OCI-M2 (cell line): ENCODE measurements around the gene ZNF548.

Experiments used
- DNase-seq: peaks from one replicate; lab custom pipeline; 2025; ENCODE audit not compliant: unreplicated experiment; lab: John Stamatoyannopoulos, UW

The ZNF548 gene

DNA sequence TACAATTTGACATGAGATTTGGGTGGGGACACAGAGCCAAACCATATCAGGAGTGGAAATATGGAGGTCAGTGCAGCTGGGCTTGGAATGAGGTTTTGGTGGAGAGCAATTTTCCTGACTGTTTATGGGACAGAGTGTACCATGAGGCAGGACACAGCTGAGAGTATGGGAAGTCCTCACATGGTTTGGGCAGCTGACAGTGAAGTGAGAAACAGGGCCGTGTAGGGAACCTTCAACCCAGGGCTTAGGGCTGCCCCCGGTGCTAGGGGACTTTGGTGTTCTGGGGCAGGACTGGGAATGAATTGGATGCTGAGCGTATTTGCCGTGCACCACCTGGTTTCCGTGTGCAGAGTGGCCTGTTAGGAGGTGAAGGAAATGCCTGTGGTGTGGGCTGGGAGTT lies 6.1 kb downstream of the ZNF548 start:
- no peak for DNase-seq

DNA sequence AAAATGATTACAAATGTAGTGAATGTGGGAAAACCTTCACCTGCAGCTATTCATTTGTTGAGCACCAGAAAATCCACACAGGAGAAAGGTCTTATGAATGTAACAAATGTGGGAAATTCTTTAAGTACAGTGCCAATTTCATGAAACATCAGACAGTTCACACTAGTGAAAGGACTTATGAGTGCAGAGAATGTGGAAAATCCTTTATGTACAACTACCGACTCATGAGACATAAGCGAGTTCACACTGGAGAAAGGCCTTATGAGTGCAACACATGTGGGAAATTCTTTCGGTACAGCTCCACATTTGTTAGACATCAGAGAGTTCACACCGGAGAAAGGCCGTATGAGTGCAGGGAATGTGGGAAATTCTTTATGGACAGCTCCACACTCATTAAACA lies 9.2 kb downstream of the ZNF548 start:
- no peak for DNase-seq

DNA sequence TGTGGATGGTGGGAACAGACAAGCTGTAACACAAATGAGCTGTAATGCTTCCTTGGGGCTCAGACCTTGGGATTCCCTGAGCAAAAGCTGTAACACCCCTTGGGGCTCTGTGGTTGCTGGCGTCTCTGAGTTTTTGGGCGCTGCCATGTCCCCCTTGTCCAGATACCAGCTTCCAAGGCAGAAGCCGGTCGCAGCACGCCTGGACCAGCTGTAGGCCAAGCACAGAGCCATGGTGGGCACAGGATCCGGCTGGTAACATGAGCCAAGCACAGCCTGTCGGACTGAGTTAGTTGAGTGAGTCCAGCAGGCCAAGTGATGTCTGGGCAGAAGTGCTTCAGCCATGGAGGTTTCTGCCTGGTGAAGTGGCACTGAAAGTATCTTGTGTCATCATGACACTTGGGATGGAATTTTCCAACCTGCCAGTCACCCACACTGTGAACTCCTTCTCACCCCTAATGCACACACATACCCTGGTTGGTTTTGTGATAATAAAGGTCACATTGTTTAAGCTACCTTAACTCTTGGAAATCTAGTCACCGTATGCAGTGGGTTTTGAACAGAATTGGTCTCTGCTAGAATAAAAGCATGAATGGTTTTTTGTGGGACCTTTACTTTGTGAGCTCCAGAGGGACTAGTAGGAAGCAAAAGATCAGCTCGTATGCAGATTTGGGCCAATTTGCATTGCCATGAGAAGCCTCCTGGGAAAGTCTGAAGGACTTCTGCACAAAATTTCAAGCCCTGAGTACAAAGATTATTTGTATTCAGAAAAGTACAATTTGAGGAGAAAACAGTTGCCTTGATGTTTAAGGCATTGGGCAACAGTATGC lies 14.3 kb downstream of the ZNF548 start:
- no peak for DNase-seq

DNA sequence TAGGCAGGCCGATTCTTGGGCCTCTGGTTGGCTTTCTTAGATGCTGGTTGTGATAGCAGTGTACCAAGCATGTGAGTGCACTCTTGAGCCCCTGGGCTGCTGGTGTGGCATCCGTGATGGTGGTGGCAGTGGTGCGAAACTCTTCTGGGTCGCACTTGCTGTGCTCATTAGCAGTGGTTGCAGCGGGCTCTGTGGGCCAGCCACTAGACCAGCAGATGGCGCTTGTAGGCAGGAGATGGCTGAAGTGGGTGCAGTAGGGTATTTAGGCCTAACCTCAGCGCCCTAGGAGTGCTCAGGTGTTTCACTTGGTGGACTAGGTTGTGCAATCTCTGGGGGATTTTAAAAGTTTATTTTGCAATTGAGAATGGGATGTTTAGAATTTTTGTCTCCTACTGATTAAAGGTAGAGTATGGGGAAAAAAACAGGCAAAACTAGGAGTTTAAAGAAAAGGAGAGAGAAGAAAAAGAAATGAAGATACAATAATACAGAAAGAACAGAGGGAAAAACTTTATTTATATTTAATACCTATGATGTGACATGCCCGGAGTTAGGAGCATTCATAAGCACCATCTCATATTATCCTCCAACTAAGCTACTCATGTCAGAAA lies 17.0 kb downstream of the ZNF548 start:
- DNase-seq: no peak

DNA sequence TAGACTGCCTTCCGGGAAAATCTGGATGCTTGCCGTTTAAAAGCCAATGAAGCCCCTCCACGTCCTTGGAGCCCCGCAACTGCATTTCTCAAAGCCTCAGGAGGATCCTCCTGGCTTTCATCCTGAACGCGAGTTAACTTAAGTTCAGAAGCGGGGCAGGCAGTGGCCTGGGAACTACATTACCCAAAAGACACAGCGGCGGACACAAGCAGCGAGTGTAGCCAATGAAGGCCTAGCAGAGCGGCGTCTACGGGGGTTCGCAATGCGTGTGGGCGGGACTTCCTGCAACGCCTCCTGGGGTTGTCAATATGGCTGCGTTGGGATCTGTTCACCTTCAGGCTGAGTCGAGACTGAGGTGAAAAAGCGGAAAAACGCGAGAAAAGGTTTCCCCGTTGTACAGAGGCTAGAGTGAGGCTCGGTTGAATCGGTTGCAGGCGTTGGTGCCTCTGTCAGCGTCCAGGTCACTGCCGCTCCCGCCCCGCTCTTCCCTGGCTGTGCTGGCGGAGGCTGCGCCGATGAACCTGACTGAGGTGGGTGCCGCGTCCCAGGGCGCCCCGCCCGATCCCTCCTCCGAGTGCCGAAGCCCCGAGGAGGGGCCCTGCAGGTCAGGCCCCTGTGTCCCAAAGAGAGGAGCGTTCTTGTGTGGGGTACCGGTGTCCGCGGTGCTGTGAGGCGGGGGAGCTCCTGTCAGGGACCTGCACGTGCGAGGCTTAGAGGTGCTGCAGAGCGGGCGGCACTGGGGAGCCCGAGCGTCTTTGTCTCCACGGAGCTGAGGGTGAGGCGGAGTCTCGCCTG lies 21.4 kb downstream of the ZNF548 start, which contains the start of gene ZNF17:
Gene ZNF17, plus strand, starts transcription at position 285 of the 795 bp plus-strand sequence. CDS start 2,455 bp downstream, outside the sequence.
- DNase-seq: peak; percentile 78

DNA sequence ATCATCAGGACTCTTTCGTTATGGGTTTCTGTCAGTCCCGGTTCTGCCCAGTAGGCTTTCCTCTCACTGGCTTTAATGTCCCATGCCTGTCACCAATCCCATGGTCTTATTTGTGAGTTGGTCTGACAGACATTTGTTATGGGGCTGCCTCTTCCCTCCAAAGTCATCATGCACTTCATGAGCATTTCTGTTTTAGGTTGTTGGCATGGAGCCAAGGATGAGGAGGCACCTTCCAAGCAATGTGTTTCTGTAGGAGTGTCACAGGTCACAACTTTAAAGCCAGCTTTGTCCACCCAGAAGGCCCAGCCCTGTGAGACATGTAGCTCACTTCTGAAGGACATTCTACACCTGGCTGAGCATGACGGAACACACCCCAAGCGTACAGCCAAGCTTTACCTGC lies 29.8 kb downstream of the ZNF548 start:
- no peak for DNase-seq

DNA sequence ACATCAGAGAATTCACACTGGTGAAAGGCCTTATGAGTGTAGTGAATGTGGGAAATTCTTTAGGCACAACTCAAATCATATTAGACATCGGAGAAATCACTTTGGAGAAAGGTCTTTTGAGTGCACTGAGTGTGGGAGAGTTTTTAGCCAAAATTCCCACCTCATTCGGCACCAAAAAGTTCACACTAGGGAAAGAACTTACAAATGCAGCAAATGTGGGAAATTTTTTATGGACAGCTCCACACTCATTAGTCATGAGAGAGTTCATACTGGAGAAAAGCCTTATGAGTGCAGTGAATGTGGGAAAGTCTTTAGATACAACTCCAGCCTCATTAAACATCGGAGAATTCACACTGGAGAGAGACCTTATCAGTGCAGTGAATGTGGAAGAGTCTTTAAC lies 31.4 kb downstream of the ZNF548 start:
- no peak for DNase-seq

DNA sequence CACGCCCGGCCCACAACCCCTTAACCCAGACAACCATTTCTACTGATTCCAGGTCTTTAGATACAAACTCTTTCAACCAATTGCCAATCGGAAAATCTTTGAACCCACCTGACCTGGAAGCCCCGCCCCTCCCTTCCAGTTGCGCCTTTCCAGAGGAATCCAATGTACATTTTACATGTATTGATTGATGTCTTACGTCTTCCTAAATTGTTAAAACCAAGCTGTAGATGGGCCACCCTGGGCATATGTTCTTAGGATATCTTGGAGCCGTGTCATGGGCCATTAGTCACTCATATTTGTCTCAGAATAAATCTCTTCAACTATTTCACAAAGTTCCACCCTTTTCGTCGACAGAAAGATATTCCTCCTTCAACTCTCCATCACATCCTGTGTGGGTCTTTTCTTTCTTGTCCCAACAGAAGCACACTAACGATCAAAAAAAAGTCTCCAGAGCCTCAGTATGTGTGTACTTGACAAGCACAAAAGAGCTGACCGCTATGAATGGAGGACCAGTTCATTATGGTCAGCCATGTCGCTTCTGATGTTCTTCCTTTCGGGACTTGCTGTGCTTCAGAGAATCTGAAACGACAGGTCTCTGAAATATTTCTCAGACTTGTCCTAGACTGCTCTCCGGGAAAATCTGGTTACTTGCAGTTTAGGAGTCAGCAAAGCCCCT lies 44.9 kb downstream of the ZNF548 start:
- DNase-seq: no peak

DNA sequence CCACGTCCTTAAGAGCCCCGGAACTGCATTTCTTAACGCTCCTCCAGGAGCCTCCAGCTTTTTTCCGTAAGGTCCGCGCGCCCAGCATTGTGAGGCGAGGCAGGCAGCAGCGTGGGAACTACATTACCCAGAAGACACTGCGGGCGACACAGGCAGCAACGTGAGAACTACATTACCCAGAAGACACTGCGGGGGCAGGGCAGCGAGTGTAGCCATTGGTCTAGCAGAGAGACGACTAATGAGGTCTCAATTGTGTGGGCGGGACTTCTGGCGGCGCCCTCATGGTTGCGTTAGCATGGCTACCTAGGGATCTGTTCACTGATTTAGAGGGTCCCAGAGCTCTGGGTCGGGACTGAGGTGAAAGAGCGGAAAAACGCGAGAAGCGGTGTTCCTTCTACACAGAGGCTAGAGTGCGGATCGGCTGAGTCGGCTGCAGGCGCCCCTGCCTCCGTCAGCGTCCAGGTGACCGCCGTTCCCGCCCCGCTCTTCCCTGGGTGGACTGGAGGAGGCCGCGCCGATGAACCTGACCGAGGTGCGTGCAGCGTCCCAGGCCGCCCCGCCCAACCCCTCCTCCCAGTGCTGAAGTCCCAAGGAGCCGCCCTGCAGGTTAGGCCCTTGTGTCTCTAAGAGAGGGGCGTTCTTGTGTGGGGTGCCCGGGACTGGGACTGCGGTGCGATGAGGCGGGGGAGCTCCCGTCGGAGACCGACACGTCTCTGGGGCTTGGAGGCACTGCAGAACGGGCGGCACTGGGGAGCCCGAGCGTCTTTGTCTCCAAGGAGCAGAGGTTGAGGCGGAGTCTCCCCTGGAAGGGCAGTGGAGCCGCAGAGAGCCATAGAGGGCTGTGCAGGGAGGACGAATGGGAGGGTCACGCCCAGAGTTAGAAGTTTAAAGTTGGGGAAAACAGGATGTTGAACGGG lies 45.7 kb downstream of the ZNF548 start, which contains the start of gene ZNF749:
Gene ZNF749, plus strand, starts transcription at position 264 of the 917 bp plus-strand sequence. Its CDS starts 254 bp downstream, at position 518.
- peak; percentile 97 for DNase-seq

DNA sequence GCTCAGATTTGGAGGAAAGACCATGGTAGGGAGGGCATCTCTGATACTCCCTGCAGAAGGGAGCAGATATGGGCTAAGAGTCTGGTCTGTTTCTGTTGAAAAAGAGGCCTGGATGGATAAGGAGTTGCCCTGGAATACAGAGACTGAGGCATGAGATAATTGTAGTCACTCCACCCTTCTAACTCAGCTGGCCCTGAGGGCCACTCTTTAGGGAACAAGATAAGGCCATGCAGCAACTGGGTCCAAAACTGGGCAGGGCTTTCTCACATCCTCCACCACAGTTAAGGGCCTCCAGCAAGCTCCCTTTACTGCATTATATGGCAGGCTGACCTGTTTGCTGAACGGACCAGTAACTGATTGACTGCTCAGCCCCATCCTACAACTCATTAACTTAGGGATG lies 46.8 kb downstream of the ZNF548 start:
- peak; percentile 16 for DNase-seq

DNA sequence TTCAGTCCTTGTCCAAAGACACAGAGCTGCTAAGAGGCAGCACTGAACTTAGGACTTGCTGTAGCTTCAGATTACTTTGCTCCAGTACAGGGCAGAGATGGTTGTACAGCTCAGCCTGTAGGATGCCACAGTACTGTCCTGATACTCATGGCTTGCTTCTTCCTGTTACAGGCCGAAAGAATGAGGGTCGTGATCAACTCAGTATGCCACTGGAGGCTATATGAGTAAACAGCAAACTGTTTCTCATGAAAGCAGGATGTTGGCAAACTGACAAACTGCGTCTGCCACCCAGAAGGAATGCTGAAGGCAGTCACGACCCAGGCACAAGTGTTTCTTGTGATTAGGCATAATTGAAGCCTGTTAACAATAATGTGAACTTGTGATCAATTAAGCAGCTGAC lies 48.3 kb downstream of the ZNF548 start:
- no peak for DNase-seq

DNA sequence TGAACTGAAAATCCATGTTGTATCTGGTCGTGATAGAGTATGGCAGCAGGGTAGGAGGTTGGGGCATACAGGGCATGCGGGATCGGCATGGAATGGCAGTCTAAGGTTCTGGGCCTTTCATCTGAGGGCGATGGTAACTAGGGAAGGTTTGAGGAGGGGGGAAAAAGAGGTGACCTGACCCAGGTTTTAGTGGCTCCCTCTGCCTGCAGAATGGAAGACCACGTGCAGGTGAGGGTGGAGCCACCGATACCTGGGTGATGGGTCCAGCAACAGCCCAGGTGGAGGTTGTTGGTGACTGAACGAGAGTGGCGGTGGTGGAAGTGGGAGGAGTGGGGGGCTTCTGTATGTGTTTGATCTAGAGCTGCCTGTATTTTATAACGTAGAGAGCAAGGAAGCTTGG lies 49.3 kb downstream of the ZNF548 start:
- DNase-seq: no peak

DNA sequence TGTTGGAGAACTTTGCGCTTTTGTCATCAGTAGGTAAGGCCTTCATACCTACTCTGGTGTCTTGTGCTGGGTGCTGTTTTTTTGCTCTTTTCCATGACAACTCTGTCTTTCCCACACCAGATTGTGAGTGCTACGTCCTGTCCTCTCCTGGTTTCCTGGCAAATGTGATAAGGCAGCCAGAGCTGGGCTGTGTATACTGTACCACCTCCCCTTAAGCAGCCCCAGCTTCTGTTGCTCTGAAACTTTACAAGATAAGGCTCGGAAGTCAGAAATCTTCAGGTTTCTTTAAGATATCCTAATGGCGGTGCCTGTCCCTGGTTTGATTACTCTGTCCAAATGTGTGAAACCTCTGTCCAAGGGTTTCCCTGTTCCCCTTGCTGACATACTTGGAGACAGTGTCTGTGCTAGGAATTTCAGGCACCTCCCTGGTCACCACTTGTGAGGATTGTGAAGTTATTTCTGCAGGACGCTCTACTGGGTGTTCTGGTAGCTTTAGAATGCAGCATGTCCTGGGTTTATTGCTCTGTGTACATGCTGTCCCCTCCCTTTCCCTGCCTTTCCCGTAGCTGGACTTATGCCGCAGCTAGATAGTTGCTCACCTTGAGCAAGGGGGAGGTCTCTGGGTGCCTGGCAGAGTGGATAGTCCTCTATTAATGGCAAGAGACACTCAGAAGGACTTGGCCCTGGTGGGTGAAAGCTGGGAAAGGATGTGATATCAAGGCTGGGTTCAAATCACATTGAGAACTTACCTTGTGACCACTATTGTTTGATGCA lies 52.5 kb downstream of the ZNF548 start:
- DNase-seq: no peak

DNA sequence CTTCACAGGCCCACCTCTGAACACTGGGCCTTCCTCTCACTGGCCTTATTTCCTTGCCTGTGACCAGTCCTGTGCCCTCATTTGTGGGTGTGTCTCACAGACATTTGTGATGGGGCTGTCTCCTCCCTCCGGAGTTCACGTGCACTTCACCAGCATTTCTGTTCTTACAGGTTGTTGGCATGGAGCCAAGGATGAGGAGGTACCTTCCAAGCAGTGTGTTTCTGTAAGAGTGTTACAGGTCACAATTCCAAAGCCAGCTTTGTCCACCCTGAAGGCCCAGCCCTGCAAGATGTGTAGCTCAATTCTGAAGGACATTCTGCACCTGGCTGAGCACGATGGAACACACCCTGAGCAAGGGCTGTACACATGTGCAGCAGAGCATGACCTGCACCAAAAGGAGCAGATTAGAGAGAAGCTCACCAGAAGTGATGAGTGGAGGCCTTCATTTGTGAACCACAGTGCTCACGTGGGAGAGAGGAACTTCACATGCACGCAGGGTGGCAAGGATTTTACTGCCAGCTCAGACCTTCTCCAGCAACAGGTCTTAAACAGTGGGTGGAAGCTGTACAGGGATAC lies 53.6 kb downstream of the ZNF548 start:
- no peak for DNase-seq

DNA sequence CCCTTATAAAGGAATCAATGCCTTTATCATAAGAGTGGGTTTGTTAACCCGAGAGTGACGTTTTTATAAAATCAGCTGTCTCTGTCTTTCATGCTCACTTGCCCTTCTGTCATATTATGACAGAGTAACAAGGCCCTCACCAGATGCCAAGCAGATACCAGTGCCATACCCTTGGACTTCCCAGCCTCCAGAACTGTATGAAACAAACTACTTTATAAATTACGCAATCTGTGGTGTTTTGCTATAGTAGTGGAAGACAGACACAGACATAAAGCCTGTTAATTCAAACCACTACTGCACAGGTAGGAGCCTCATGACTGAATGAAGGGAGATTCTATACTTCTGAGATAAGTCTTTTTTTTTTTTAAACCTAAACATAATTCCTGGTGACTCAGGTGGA lies 62.7 kb downstream of the ZNF548 start:
- DNase-seq: no peak
